ENCODE results near the gene NUP62.
A peak's percentile ranks its signal among the peaks of the same experiment; 100 is the strongest.
"Not testable (repeated sequence)": the region's sequence is repeated elsewhere in the genome, so short reads cannot be mapped to it uniquely, and the experiment has no call there.

Gene NUP62

DNA sequence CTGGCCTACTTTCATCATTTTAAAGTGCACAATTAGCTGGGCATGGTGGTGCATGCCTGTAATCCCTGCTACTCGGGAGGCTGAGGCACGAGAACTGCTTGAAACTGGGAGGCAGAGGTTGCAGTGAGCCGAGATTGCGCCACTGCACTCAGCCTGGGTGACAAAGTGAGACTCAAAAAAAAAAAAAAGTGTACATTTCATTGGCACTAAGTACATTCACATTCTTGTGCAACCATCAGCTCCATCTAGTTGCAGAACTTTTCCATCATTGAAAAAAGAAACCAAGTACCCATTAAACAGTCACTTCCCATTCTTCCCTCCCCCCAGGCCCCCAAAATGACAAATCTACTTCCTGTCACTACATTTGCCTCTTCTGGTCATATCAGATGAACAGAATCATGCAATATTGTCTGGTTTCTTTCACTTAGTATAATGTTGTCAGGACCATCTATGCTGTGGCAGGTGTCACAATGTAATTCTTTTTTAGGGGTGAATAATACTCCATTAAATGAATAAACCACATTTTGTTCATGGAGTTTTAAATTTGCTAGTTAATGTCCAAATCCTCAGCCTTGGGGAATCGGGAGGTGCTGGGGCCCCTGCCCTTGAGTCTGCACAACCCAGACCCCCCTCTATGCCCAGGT, 39.1 kb upstream of the NUP62 start:
- Histone ChIP-seq H3K27me3 (ENCODE audit: control insufficient read depth in 5 of 5, insufficient read depth in 4 of 5, low read length in 5 of 5) (peaks cover 5 to 12% (median 9%) of the 10 kb centered on the region in 5 donors), H3K36me3 (ENCODE audit: control insufficient read depth in 5 of 5, insufficient read depth in 5 of 5, low read length in 5 of 5) (peaks cover 0 to 2% (median 0%) of the 10 kb centered on the region in 5 donors), H3K9me3 (ENCODE audit: control insufficient read depth in 5 of 5, low read length in 5 of 5) (peaks cover 0 to 2% (median 0%) of the 10 kb centered on the region in 5 donors), H3K27ac (ENCODE audit: low read depth, low read length) (no peak overlapping the region), H3K4me3 (ENCODE audit: low read depth in 1 of 5, low read length in 5 of 5) (no peak overlapping the region), H3K9ac (ENCODE audit: low read length in 5 of 5) (no peak overlapping the region), H3K4me1 (ENCODE audit: control insufficient read depth in 5 of 5, insufficient read depth in 5 of 5, low read length in 5 of 5) (peaks cover 2 to 24% (median 6%) of the 10 kb centered on the region in 5 donors)

DNA sequence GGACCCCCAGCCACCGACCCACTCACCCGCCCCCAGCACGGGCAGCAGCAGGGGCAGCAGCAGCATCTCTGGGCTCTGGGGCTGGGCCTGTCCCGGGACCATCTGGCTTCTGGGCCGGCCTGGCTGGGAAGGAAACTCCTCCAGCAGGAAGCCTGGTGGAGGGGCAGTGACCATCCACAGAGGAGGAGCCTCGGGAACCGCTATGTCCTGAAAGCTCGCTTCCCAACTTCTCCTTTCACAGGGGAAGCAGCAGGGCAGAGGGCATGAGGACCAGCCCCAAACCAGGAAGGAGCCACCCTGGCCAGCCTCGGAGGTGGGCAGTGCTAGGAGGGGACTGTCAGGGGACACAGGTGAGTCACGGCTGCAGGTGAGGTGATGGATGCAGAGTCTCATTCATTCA, 31.7 kb upstream of the NUP62 start, which contains the start of gene SIGLEC11:
Gene SIGLEC11 (minus strand): TSS at position 193 of the 400 bp plus-strand sequence. CDS start 91 bp downstream, at position 102.
- H3K4me1 ChIP-seq (ENCODE audit: control insufficient read depth in 5 of 5, insufficient read depth in 5 of 5, low read length in 5 of 5): peaks cover 0 to 15% (median 1%) of the 10 kb centered on the region in 5 donors
- H3K27me3 ChIP-seq (ENCODE audit: control insufficient read depth in 5 of 5, insufficient read depth in 4 of 5, low read length in 5 of 5): peaks cover 2 to 11% (median 3%) of the 10 kb centered on the region in 5 donors
- H3K4me3 ChIP-seq (ENCODE audit: low read depth in 1 of 5, low read length in 5 of 5); H3K36me3 ChIP-seq (ENCODE audit: control insufficient read depth in 5 of 5, insufficient read depth in 5 of 5, low read length in 5 of 5); H3K27ac ChIP-seq (ENCODE audit: low read depth, low read length); H3K9me3 ChIP-seq (ENCODE audit: control insufficient read depth in 5 of 5, low read length in 5 of 5); H3K9ac ChIP-seq (ENCODE audit: low read length in 5 of 5): not testable (repeated sequence)

DNA sequence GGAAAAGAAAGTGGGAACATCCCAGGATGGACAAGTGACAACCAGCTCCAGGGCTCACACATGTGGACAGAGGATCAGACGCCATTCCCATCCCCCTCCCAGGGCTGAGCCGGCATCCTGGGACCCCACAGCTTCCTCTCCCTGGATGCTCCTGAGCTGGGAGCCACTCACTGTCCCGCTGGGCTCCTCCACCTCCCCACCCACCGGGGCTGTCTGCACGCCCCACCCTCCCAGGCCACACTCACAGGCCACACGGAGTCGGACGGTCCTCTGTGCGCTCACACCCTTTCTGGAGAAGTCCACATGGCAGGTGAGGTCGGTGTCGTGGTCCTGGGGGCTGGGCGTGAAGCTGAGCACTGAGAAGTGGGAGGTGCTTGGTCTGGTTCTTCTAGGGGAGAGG, 30.6 kb upstream of the NUP62 start:
- H3K27ac ChIP-seq (ENCODE audit: low read depth, low read length); H3K9me3 ChIP-seq (ENCODE audit: control insufficient read depth in 5 of 5, low read length in 5 of 5); H3K4me3 ChIP-seq (ENCODE audit: low read depth in 1 of 5, low read length in 5 of 5); H3K9ac ChIP-seq (ENCODE audit: low read length in 5 of 5); H3K36me3 ChIP-seq (ENCODE audit: control insufficient read depth in 5 of 5, insufficient read depth in 5 of 5, low read length in 5 of 5): not testable (repeated sequence)
- peaks cover 0 to 20% (median 5%) of the 10 kb centered on the region in 5 donors for H3K4me1 ChIP-seq (ENCODE audit: control insufficient read depth in 5 of 5, insufficient read depth in 5 of 5, low read length in 5 of 5)
- H3K27me3 ChIP-seq (ENCODE audit: control insufficient read depth in 5 of 5, insufficient read depth in 4 of 5, low read length in 5 of 5): peaks cover 0 to 19% (median 3%) of the 10 kb centered on the region in 5 donors

DNA sequence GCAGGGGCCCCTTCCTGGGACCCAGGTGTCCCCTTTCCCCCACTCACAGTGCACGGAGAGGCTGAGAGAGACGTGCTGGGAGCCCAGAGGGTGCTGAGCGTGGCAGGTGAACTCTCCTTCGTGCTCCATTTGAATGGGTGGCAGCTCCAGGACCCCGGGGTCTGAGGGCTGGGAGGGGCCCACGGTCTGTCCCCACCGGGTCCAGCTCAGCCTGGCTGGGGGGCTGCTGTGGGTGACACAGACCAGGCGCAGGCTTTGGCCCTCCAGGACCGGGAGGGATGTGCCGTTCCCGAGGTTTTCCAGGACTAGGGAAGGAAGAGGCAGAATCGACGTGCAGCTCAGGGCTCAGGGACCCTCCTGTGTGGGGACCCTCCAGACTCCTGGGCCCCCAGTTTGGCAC, 29.3 kb upstream of the NUP62 start:
- H3K4me1 ChIP-seq (ENCODE audit: control insufficient read depth in 5 of 5, insufficient read depth in 5 of 5, low read length in 5 of 5): peaks cover 1 to 31% (median 16%) of the 10 kb centered on the region in 5 donors
- H3K4me3 ChIP-seq (ENCODE audit: low read depth in 1 of 5, low read length in 5 of 5); H3K36me3 ChIP-seq (ENCODE audit: control insufficient read depth in 5 of 5, insufficient read depth in 5 of 5, low read length in 5 of 5); H3K9me3 ChIP-seq (ENCODE audit: control insufficient read depth in 5 of 5, low read length in 5 of 5); H3K9ac ChIP-seq (ENCODE audit: low read length in 5 of 5); H3K27ac ChIP-seq (ENCODE audit: low read depth, low read length): not testable (repeated sequence)
- H3K27me3 ChIP-seq (ENCODE audit: control insufficient read depth in 5 of 5, insufficient read depth in 4 of 5, low read length in 5 of 5): peaks cover 0 to 27% (median 11%) of the 10 kb centered on the region in 5 donors

DNA sequence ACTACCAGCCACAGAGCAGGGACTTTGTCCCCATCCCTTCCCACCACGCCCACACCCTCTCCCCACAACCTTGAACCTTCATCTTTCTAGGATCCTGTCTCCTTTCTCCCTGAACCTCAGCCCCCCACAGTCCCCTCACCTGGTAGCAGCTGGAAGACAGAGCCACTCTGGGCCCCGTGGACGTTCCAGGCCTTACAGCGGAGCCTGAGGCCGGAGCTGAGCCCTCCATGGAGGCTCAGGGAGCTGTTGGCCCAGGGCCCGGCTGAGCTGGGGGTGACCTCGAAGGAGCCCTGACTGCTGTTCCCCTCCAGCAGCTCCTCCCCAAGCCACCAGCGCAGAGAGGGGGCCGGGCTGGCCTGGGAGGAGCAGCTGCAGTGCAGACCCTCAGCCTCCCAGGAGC, 28.8 kb upstream of the NUP62 start:
- Histone ChIP-seq H3K4me1 (ENCODE audit: control insufficient read depth in 5 of 5, insufficient read depth in 5 of 5, low read length in 5 of 5) (peaks cover 1 to 31% (median 17%) of the 10 kb centered on the region in 5 donors), H3K27me3 (ENCODE audit: control insufficient read depth in 5 of 5, insufficient read depth in 4 of 5, low read length in 5 of 5) (peaks cover 0 to 27% (median 11%) of the 10 kb centered on the region in 5 donors)
- not testable (repeated sequence) for H3K36me3 ChIP-seq (ENCODE audit: control insufficient read depth in 5 of 5, insufficient read depth in 5 of 5, low read length in 5 of 5); H3K9ac ChIP-seq (ENCODE audit: low read length in 5 of 5); H3K4me3 ChIP-seq (ENCODE audit: low read depth in 1 of 5, low read length in 5 of 5); H3K9me3 ChIP-seq (ENCODE audit: control insufficient read depth in 5 of 5, low read length in 5 of 5); H3K27ac ChIP-seq (ENCODE audit: low read depth, low read length)

DNA sequence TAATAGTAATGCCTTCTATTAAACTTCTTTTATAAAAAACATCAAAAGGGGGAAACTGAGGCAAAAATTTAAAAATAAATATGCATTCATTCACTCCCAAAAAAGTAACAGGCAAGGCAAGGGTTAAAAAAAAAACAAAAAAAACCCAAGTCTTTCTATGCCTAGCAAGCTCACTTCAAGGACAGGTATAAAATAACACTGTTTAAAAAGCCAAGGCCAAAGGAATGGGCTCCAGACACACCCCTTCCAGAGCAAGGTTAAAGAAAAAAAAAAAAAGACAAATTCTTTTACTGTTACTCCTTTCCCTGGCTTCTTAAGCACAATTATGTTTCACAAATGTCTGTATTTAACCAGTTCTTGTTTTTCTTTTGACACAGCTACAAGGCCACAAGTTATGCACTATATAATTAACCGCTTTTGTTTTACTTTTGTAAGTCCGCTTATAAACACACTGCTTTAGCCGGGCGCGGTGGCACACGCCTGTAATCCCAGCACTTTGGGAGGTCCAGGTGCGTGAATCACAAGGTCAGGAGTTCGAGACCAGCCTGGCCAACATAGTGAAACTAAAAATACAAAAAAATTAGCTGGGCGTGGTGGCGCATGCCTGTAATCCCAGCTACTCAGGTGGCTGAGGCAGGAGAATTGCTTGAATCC, 28.1 kb upstream of the NUP62 start:
- no peak overlapping the region for H3K4me3 ChIP-seq (ENCODE audit: low read depth in 1 of 5, low read length in 5 of 5)
- H3K9ac ChIP-seq (ENCODE audit: low read length in 5 of 5): no peak overlapping the region
- peaks cover 0 to 27% (median 11%) of the 10 kb centered on the region in 5 donors for H3K27me3 ChIP-seq (ENCODE audit: control insufficient read depth in 5 of 5, insufficient read depth in 4 of 5, low read length in 5 of 5)
- H3K36me3 ChIP-seq (ENCODE audit: control insufficient read depth in 5 of 5, insufficient read depth in 5 of 5, low read length in 5 of 5): no peaks in the 10 kb centered on the region
- no peaks in the 10 kb centered on the region for H3K9me3 ChIP-seq (ENCODE audit: control insufficient read depth in 5 of 5, low read length in 5 of 5)
- peaks cover 1 to 31% (median 20%) of the 10 kb centered on the region in 5 donors for H3K4me1 ChIP-seq (ENCODE audit: control insufficient read depth in 5 of 5, insufficient read depth in 5 of 5, low read length in 5 of 5)
- H3K27ac ChIP-seq (ENCODE audit: low read depth, low read length): no peak overlapping the region

DNA sequence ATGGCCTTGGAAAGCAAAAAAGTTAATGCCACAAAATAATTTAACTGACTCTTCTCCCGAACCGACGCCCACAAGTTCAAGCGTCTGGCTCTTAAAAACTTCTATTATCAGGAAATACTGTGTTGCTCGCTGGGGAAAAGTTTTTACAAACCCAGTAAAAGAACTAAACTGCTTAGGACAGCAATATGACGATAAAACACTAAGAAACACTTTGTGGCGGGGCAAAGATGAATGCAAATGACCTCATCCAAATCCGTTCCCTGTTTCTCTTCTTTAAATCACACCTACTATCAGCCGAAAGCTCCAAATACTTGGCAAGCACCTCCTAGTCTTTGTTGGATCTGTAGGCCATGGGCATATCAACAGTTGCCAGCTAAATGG, 26.8 kb upstream of the NUP62 start:
- no peak overlapping the region for H3K9ac ChIP-seq (ENCODE audit: low read length in 5 of 5)

DNA sequence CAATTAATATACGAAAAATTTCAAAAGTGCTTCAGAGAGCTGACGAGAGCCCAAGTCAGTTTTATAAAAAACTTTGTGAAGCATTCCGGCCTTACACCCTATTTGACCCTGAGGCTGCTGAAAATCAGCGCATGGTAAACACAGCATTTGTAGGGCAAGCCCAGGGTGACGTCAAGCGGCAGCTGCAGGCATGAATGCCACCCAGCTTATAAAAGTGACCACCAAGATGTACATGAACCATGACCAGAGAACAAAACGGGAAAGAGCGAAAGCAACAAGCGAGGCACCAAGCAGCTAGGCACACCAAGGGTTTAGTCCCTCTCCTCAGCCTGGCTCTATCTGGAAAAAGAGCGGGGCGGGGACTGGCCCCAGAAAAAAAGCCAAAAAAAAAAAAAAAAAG, 25.6 kb upstream of the NUP62 start:
- H3K9me3 ChIP-seq (ENCODE audit: control insufficient read depth in 5 of 5, low read length in 5 of 5): no peaks in the 10 kb centered on the region
- H3K9ac ChIP-seq (ENCODE audit: low read length in 5 of 5): no peak overlapping the region
- H3K36me3 ChIP-seq (ENCODE audit: control insufficient read depth in 5 of 5, insufficient read depth in 5 of 5, low read length in 5 of 5): peaks cover 0 to 9% (median 0%) of the 10 kb centered on the region in 5 donors
- H3K27ac ChIP-seq (ENCODE audit: low read depth, low read length): no peak overlapping the region
- H3K4me3 ChIP-seq (ENCODE audit: low read depth in 1 of 5, low read length in 5 of 5): no peak overlapping the region
- H3K4me1 ChIP-seq (ENCODE audit: control insufficient read depth in 5 of 5, insufficient read depth in 5 of 5, low read length in 5 of 5): peaks cover 0 to 27% (median 20%) of the 10 kb centered on the region in 5 donors
- peaks cover 0 to 37% (median 13%) of the 10 kb centered on the region in 5 donors for H3K27me3 ChIP-seq (ENCODE audit: control insufficient read depth in 5 of 5, insufficient read depth in 4 of 5, low read length in 5 of 5)

More for the DNA sequence above, 26.8 kb upstream of the NUP62 start:
- peaks cover 0 to 34% (median 11%) of the 10 kb centered on the region in 5 donors for H3K27me3 ChIP-seq (ENCODE audit: control insufficient read depth in 5 of 5, insufficient read depth in 4 of 5, low read length in 5 of 5)
- peaks cover 0 to under 1% (median 0%) of the 10 kb centered on the region in 5 donors for H3K36me3 ChIP-seq (ENCODE audit: control insufficient read depth in 5 of 5, insufficient read depth in 5 of 5, low read length in 5 of 5)
- H3K9me3 ChIP-seq (ENCODE audit: control insufficient read depth in 5 of 5, low read length in 5 of 5): no peaks in the 10 kb centered on the region
- peaks cover 0 to 27% (median 20%) of the 10 kb centered on the region in 5 donors for H3K4me1 ChIP-seq (ENCODE audit: control insufficient read depth in 5 of 5, insufficient read depth in 5 of 5, low read length in 5 of 5)
- H3K4me3 ChIP-seq (ENCODE audit: low read depth in 1 of 5, low read length in 5 of 5): no peak overlapping the region
- no peak overlapping the region for H3K27ac ChIP-seq (ENCODE audit: low read depth, low read length)

DNA sequence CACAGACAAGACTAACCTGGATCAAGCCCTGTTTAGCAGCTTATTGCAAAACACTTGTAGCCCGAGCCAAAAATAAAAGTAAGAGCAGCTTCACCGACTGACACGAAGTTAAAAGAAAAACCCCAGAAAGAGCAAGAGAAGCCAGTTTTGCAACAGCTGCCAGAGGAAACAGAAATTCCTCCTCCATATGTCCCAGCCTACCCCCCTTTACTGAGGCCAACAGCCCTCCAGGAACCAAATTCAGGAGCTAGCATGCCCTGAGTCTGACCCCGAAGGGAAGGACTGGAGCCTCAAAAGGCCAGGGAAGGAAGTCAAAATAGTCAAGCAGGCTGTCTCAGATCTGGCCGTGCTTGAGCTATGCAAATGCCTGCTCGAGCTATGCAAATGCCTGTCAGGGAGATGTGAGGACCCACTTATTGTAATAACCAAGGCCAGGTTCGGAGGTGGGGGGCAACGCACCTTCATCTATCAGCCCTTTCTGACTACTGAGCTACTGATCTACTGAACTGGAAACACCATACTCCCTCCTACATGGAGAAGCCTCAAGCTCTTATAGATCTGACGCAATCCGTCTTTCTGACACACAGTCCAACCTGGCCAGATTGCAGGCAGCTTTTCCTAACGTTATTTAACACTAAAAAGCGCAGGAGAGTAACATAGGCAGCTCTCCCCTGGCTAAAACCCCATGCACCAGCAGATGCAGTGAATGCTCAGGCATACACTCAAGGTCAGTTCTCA, 25.0 kb upstream of the NUP62 start:
- Histone ChIP-seq H3K36me3 (ENCODE audit: control insufficient read depth in 5 of 5, insufficient read depth in 5 of 5, low read length in 5 of 5) (peaks cover 0 to 10% (median 0%) of the 10 kb centered on the region in 5 donors), H3K9ac (ENCODE audit: low read length in 5 of 5) (no peak overlapping the region), H3K4me1 (ENCODE audit: control insufficient read depth in 5 of 5, insufficient read depth in 5 of 5, low read length in 5 of 5) (peaks cover 0 to 27% (median 20%) of the 10 kb centered on the region in 5 donors), H3K27me3 (ENCODE audit: control insufficient read depth in 5 of 5, insufficient read depth in 4 of 5, low read length in 5 of 5) (peaks cover 0 to 39% (median 15%) of the 10 kb centered on the region in 5 donors), H3K27ac (ENCODE audit: low read depth, low read length) (no peak overlapping the region), H3K9me3 (ENCODE audit: control insufficient read depth in 5 of 5, low read length in 5 of 5) (no peaks in the 10 kb centered on the region), H3K4me3 (ENCODE audit: low read depth in 1 of 5, low read length in 5 of 5) (peak overlapping the region in 1 of 5 donors; percentile 19)

Data from subcutaneous abdominal adipose tissue (tissue), 5 donors.